SK-MEL-5 (cell line): ENCODE measurements around the gene SMIM13. TPM values are rescaled to one million over a fixed set of nuclear protein-coding genes. Genes with fewer than 3 reads are reported as not detected.

Experiments
- small RNA-seq, 2 experiments: library from RNA; depleted of rRNA; stranded (forward); fragments of <200 nt; gene quantifications; one replicate each; pipeline ENCODE3, GENCODE V24; 2014
- total RNA-seq: library from RNA; depleted of rRNA; stranded (reverse); fragments of >200 nt; shearing (Covaris generic); gene quantifications from 2 replicates; pipeline ENCODE4 v1.2.3, GENCODE V29; 2014; rRNA removed

The SMIM13 gene
- total RNA-seq, 1 experiment from 2014 or later, result 33.8 TPM

Small RNAs within 50 kb of the gene (small RNA-seq; reads per million reads assigned to genes)
- 0 reads per million in 2 experiments for gene AL136139.1

Other genes with a start within 250 kb of the SMIM13 start
- not detected in 2 replicates for gene GCM2, start 211.8 kb upstream of the SMIM13 start, total RNA-seq
- 5.6 and 6.2 TPM in 2 replicates for gene SYCP2L, start 206.8 kb upstream of the SMIM13 start, total RNA-seq
- gene ELOVL2, start 49.5 kb upstream of the SMIM13 start, total RNA-seq, result 29.7 and 30.4 TPM in 2 replicates
- 0.24 and 0.63 TPM in 2 replicates for gene ERVFRD-1, start 17.9 kb downstream of the SMIM13 start, total RNA-seq
- 134 and 140 TPM in 2 replicates for gene NEDD9, start 138.8 kb downstream of the SMIM13 start, total RNA-seq